K562 (cell line): ENCODE results near the gene MYO1A. TPM values are rescaled to one million over a fixed set of nuclear protein-coding genes. Genes with fewer than 3 reads are reported as not detected.
A peak's percentile ranks its signal among the peaks of the same experiment; 100 is the strongest.

Experiments used
- ARID1B ChIP-seq: fragments of 450-650 bp; IDR thresholded peaks from 2 replicates; pipeline ENCODE4 v1.6.1; 2016; ENCODE audit warnings: antibody characterized with exemption, mild to moderate bottlenecking, inconsistent platforms
- C11orf30 ChIP-seq: fragments of 450-650 bp; IDR thresholded peaks from 2 replicates; pipeline ENCODE4 v1.6.1; 2016; ENCODE audit warnings: low read depth, mild to moderate bottlenecking
- CREM ChIP-seq: IDR thresholded peaks from 2 replicates; pipeline ENCODE4 v1.6.1; 2014; ENCODE audit warnings: antibody characterized with exemption, low read depth
- CTCFL ChIP-seq: IDR thresholded peaks from 2 replicates; pipeline ENCODE4 v1.6.1; 2011; ENCODE audit warnings: borderline replicate concordance, low read depth, mild to moderate bottlenecking, moderate library complexity, low read length; ENCODE audit not compliant: insufficient read depth, poor library complexity, severe bottlenecking
- HDAC1 ChIP-seq, 2 experiments: fragments of 450-650 bp; IDR thresholded peaks; 2 replicates each; pipeline ENCODE4 v1.6.1; 2016 to 2017; ENCODE audit warnings: inconsistent platforms in 1 of 2, mild to moderate bottlenecking in 1 of 2, moderate library complexity in 1 of 2
- HNRNPL ChIP-seq: fragments of 200-400 bp; formaldehyde crosslinking; IDR thresholded peaks from 2 replicates; pipeline ENCODE4 v1.6.1; 2017; ENCODE audit warnings: low read depth, mild to moderate bottlenecking, low read length
- KDM1A ChIP-seq, 2 experiments: fragments of 450-650 bp; IDR thresholded peaks; 2 replicates each; pipeline ENCODE4 v1.6.1; 2016; ENCODE audit warnings: mild to moderate bottlenecking in 2 of 2
- MEIS2 ChIP-seq: fragments of 450-650 bp; IDR thresholded peaks from 2 replicates; pipeline ENCODE4 v1.6.1; 2014; ENCODE audit warnings: mild to moderate bottlenecking; ENCODE audit not compliant: partially characterized antibody
- MNT ChIP-seq, 2 experiments: fragments of 450-650 bp; conservative IDR thresholded peaks; 2 replicates each; pipeline ENCODE4 v1.6.1; 2017; ENCODE audit warnings: mild to moderate bottlenecking in 2 of 2, moderate library complexity in 2 of 2
- MYC ChIP-seq, 2 experiments: fragments of 250-450 bp in 1 of 2; sonication (Bioruptor Pico) in 1 of 2; IDR thresholded peaks; 2 replicates each; pipeline versions ENCODE4 v1.5.1 to v1.6.1; 2012 to 2021; ENCODE audit warnings: low read depth in 2 of 2, borderline replicate concordance in 1 of 2, improper control_type of control experiment in 1 of 2, low read length in 1 of 2, mild to moderate bottlenecking in 1 of 2, moderate library complexity in 1 of 2
- NUFIP1 ChIP-seq: fragments of 450-650 bp; IDR thresholded peaks from 2 replicates; pipeline ENCODE4 v1.6.1; 2018; ENCODE audit not compliant: partially characterized antibody
- PCBP1 ChIP-seq: fragments of 200-400 bp; formaldehyde crosslinking; IDR thresholded peaks from 2 replicates; pipeline ENCODE4 v1.6.1; 2018; ENCODE audit warnings: mild to moderate bottlenecking, low read depth, low read length; ENCODE audit not compliant: poor library complexity, severe bottlenecking
- POLR2AphosphoS5 ChIP-seq: IDR thresholded peaks from 2 replicates; pipeline ENCODE4 v1.6.1; 2011; ENCODE audit warnings: mild to moderate bottlenecking, low read depth, low read length, moderate library complexity; ENCODE audit not compliant: control insufficient read depth, insufficient read depth
- POLR2B ChIP-seq: fragments of 450-650 bp; IDR thresholded peaks from 2 replicates; pipeline ENCODE4 v1.6.1; 2018; ENCODE audit warnings: low read depth; ENCODE audit not compliant: partially characterized antibody
- RAD21 ChIP-seq, 2 experiments: fragments of 250-450 bp in 1 of 2; fragments of 450-650 bp in 1 of 2; sonication (Bioruptor Pico) in 1 of 2; formaldehyde crosslinking in 1 of 2; IDR thresholded peaks in 1 of 2; conservative IDR thresholded peaks in 1 of 2; 2 replicates each; pipeline versions ENCODE4 v1.4.0 to v1.8.0; 2020 to 2022; ENCODE audit warnings: mild to moderate bottlenecking in 2 of 2, moderate library complexity in 1 of 2
- RCOR1 ChIP-seq, 2 experiments: IDR thresholded peaks; 2 replicates each; pipeline ENCODE4 v1.6.1; 2012; ENCODE audit warnings: low read depth in 2 of 2, low read length in 2 of 2, borderline replicate concordance in 1 of 2, improper control_type of control experiment in 1 of 2
- SMAD4 ChIP-seq: fragments of 250-450 bp; sonication (Bioruptor Pico); conservative IDR thresholded peaks from 2 replicates; pipeline ENCODE4 v1.8.0; 2021; ENCODE audit warnings: inconsistent platforms, mild to moderate bottlenecking, moderate library complexity
- SMC3 ChIP-seq: conservative IDR thresholded peaks from 2 replicates; pipeline ENCODE4 v1.6.1; 2011; ENCODE audit warnings: low read depth, low read length, improper control_type of control experiment; ENCODE audit not compliant: insufficient read depth
- STAT5B ChIP-seq: fragments of 250-450 bp; sonication (Bioruptor Pico); IDR thresholded peaks from 2 replicates; pipeline ENCODE4 v1.8.0; 2021; ENCODE audit warnings: mild to moderate bottlenecking, inconsistent platforms
- TARDBP ChIP-seq: fragments of 450-650 bp; IDR thresholded peaks from 2 replicates; pipeline ENCODE4 v1.6.1; 2016
- TEAD1 ChIP-seq, 2 experiments: fragments of 450-650 bp in 1 of 2; sonication (generic) in 1 of 2; formaldehyde crosslinking; IDR thresholded peaks; 2 replicates each; pipeline versions ENCODE4 v1.4.0 to v1.8.0; 2020 to 2022; ENCODE audit warnings: mild to moderate bottlenecking in 2 of 2, missing genetic modification reagents in 1 of 2
- XRCC5 ChIP-seq: fragments of 200-400 bp; formaldehyde crosslinking; IDR thresholded peaks from 2 replicates; pipeline ENCODE4 v1.6.1; 2017; ENCODE audit warnings: low read depth, mild to moderate bottlenecking, low read length
- ZBTB7A ChIP-seq: IDR thresholded peaks from 2 replicates; pipeline ENCODE4 v1.6.1; 2011; ENCODE audit warnings: low read depth, mild to moderate bottlenecking, low read length, moderate library complexity, borderline replicate concordance; ENCODE audit not compliant: control insufficient read depth
- polyA plus RNA-seq, 8 experiments: library from polyadenylated mRNA; depleted of rRNA in 4 of 8; stranded (reverse) in 5 of 8; unstranded in 3 of 8; fragments of >200 nt; fragmentation: Nextera tagmentation in 2 of 8; fragmentation: Illumina TruSeq in 1 of 8; extraction: Ambion mirVana in 2 of 8; extraction: Trizol in 1 of 8; gene quantifications; 2 replicates each; pipeline versions ENCODE4 v1.2.1 to v1.2.3, GENCODE V29; 2011 to 2014; ENCODE audit warnings: inconsistent platforms in 1 of 8, missing spikeins in 1 of 8
- total RNA-seq, 7 experiments: library from RNA; depleted of rRNA in 6 of 7; stranded (reverse); fragments of >200 nt in 6 of 7; fragmentation: Illumina TruSeq in 2 of 7; extraction: Trizol in 2 of 7; gene quantifications; 2 replicates each; pipeline versions ENCODE4 v1.2.1 to v1.2.3, GENCODE V29; 2011 to 2021; ENCODE audit warnings: low replicate concordance in 1 of 7

Gene MYO1A
- total and polyA plus RNA-seq, 9 of the 15 experiments (the other 6 are each of a cell fraction or from before 2014, with no cell fraction given) = 0.03 to 0.29 (median 0.14) TPM; not detected in 2

GRCh38 chr12:57093415-57094207 is 43.7 kb upstream of the MYO1A start (continued):
- TF ChIP-seq CTCFL (no peak), MNT (conservative IDR thresholded peaks at IDR 0.05) (0 out of 4 replicates have a peak, but pooled peaks of 1 of the 2 experiments have one; percentile 18), ARID1B (no peak), XRCC5 (0 out of 2 replicates have a peak, but pooled peaks have one; percentile 28), KDM1A (IDR thresholded peaks at IDR 0.05) (0 out of 4 replicates have a peak, but pooled peaks of 1 of the 2 experiments have one; percentile 40), PCBP1 (no peak), HNRNPL (0 out of 2 replicates have a peak, but pooled peaks have one; percentile 49), SMAD4 (0 out of 2 replicates have a peak, but pooled peaks have one; percentile 15), MEIS2 (peak; percentile 58), RAD21 (CRISPR knock-in tag; conservative IDR thresholded peaks at IDR 0.05 in 1 of 2, IDR thresholded peaks at IDR 0.05 in 1 of 2) (peak; percentile 63 to 84), RCOR1 (IDR thresholded peaks at IDR 0.05; ENCODE audit: borderline replicate concordance in 1 of 2, low read depth in 2 of 2, low read length in 2 of 2) (peak in 1 of 2 experiments; percentile 36; a peak in 1 of 4 replicates), POLR2AphosphoS5 (peak; percentile 60; the same call in 1 of the 2 replicates), ZBTB7A (peak; percentile 81; the same call in 1 of the 2 replicates), HDAC1 (IDR thresholded peaks at IDR 0.05) (peak in 1 of 2 experiments; percentile 41; a peak in 1 of 4 replicates), MYC (IDR thresholded peaks at IDR 0.05; ENCODE audit: low read depth, low read length) (peak; percentile 30; the same call in 1 of the 2 replicates), MYC (CRISPR knock-in tag; IDR thresholded peaks at IDR 0.05; ENCODE audit: borderline replicate concordance, low read depth) (no peak), POLR2B (peak; percentile 57), TEAD1 (CRISPR knock-in tag; IDR thresholded peaks at IDR 0.05) (0 out of 4 replicates have a peak, but pooled peaks of 1 of the 2 experiments have one; percentile 11), TARDBP (no peak), SMC3 (peak; percentile 69), STAT5B (CRISPR knock-in tag) (no peak), NUFIP1 (no peak), CREM (peak; percentile 35; the same call in 1 of the 2 replicates), C11orf30 (peak; percentile 65; the same call in 1 of the 2 replicates)
